Upper lobe of right lung (tissue), 1 donor: Measurements from ENCODE around the gene SPATA19. TPM values are rescaled to one million over a fixed set of nuclear protein-coding genes. Genes with fewer than 3 reads are reported as not detected.

Source experiments
- ATAC-seq: fragments of 200-7000 bp; cut with Tn5 transposase; one replicate; pipeline ENCODE4 v1.9.1; 2020; ENCODE audit warnings: mild to moderate bottlenecking, moderate library complexity
- DNase-seq: peaks from one replicate; pipeline ENCODE4 v3.0.0-alpha.2; 2020
- H3K27ac ChIP-seq: fragments of 200-600 bp; one replicate; pipeline ENCODE4 v1.8.0; 2022
- H3K27me3 ChIP-seq: fragments of 200-600 bp; one replicate; pipeline ENCODE4 v1.8.0; 2022; ENCODE audit warnings: mild to moderate bottlenecking
- H3K36me3 ChIP-seq: fragments of 200-600 bp; one replicate; pipeline ENCODE4 v1.8.0; 2022
- H3K4me1 ChIP-seq: fragments of 200-600 bp; one replicate; pipeline ENCODE4 v1.8.0; 2022
- H3K4me3 ChIP-seq: fragments of 200-600 bp; one replicate; pipeline ENCODE4 v1.8.0; 2022; ENCODE audit warnings: mild to moderate bottlenecking
- H3K9me3 ChIP-seq: fragments of 200-600 bp; one replicate; pipeline ENCODE4 v1.8.0; 2022
- intact Hi-C: fragments of 100-400 bp; cut with DNase I; formaldehyde crosslinking; loops from one replicate; pipeline ENCODE4 v1.11.0; 2022
- total RNA-seq: library from RNA; stranded (reverse); fragmentation: NEBNext Ultra II Directional; extraction: Animal tissue kit (Norgen Biotek cat#: 25700); gene quantifications from one replicate; pipeline ENCODE4 v1.2.1, GENCODE V29; 2021
- TF ChIP-seq, protein P1 (sequence below): fragments of 200-600 bp; IDR thresholded peaks from one replicate; pipeline ENCODE4 v1.8.0; 2022; ENCODE audit warnings: antibody characterized with exemption
- donor health status: DM: no; HTN: yes; CAD: no; lungs with severe emphysema.

The SPATA19 gene
- total RNA-seq, 1 donor from 2014 or later = not detected

DNA sequence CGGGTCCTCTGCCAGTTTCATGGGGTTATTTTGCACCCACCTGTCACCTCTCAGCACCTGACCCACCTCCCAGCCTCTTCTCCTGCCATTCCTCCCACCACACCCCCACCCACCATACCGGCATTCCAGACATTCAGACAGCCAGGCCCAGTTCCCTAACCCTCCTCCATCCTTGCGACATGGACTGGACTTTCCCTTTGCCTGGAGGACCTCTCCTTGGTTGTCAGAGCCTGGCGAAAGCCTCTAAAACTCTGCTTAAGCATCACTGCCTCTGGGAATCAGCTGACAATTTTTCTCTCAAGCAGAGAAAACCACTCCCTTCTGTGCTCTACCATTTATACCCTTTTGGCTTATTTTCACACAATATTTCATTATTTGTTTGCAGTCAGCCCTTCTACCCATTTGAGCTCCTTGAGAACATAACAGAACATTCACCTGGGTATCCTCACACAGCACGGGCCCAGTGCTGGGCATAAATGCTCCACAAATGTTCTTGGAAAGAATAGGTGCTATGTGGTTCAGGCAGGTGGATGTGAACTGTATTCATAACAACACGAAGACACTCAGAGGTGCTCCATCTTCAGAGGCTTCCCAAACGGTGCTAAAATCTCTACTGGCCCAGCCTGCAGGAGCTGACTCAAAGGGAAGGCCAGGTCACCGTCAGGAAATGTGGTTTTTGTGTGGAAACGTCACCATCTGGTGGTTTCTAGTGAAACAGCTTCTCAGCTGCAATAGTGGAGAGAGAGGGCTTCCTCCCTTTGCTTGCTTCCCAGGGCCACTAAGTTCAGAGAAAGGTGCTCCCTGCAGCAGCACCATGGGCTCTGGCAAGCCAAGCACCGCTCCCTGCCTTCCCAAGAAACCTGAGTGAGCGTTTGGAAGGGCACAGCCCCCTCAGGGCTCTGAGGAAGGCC, 10.4 kb downstream of the SPATA19 start:
- no peak overlapping the region for H3K27ac ChIP-seq
- DNase-seq (no peak), ATAC-seq (peak; percentile 58)
- H3K27me3 ChIP-seq = no peaks in the 10 kb centered on the region
- no peaks in the 10 kb centered on the region for H3K36me3 ChIP-seq
- H3K4me1 ChIP-seq = no peaks in the 10 kb centered on the region
- no peaks in the 10 kb centered on the region for H3K9me3 ChIP-seq
- TF ChIP-seq, protein P1, sequence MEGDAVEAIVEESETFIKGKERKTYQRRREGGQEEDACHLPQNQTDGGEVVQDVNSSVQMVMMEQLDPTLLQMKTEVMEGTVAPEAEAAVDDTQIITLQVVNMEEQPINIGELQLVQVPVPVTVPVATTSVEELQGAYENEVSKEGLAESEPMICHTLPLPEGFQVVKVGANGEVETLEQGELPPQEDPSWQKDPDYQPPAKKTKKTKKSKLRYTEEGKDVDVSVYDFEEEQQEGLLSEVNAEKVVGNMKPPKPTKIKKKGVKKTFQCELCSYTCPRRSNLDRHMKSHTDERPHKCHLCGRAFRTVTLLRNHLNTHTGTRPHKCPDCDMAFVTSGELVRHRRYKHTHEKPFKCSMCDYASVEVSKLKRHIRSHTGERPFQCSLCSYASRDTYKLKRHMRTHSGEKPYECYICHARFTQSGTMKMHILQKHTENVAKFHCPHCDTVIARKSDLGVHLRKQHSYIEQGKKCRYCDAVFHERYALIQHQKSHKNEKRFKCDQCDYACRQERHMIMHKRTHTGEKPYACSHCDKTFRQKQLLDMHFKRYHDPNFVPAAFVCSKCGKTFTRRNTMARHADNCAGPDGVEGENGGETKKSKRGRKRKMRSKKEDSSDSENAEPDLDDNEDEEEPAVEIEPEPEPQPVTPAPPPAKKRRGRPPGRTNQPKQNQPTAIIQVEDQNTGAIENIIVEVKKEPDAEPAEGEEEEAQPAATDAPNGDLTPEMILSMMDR = peak; percentile 50
- no peak overlapping the region for H3K4me3 ChIP-seq
- intact Hi-C loops = no loop called here

DNA sequence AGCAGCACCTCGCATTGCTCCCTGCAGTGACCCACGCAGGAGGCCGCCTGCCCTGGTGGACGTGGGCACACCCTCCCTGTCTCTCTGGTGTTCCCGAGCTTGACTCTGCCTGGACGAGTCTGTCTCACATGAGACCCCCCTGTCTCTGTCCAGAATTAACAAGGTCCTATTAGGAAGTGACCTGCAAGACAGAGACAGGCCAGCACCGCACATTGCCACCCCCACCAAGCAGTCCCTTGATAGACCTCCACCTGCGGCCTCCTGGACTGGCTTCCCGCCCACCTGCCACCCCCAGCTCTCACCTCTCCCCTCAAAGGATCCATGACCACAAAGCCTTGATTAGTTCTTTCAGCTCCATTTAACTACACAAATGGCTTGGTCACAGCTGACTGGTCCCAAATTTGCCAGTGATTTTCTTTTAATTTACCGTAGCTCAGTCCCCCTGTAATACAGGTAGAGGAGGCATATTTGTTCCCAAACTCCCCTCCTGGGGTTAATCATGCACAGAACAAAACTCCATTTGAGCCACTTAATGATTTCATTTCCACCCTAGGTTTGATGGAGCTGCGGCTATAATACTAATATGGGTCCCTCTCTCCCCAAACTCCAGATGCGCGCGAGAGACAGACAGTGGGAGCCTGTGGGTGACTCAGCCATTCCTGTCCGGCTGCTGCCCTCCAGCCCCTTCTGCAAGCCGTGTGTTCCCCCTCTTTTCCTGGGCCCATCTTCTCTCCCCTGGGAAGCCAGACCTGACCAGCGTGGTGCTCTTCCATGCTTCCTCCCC, 11.2 kb downstream of the SPATA19 start:
- intact Hi-C loops = no loop called here
- TF ChIP-seq, protein P1 = no peak
- no peak for DNase-seq

GRCh38 chr11:133832991-133833897, 12.1 kb downstream of the SPATA19 start:
- DNase-seq (no peak), ATAC-seq (no peak)
- no peaks in the 10 kb centered on the region for H3K4me1 ChIP-seq
- H3K27me3 ChIP-seq = no peaks in the 10 kb centered on the region
- no peak overlapping the region for H3K27ac ChIP-seq
- intact Hi-C loops = no loop called here
- TF ChIP-seq, protein P1 = no peak
- H3K36me3 ChIP-seq = no peaks in the 10 kb centered on the region
- H3K4me3 ChIP-seq = no peak overlapping the region
- no peaks in the 10 kb centered on the region for H3K9me3 ChIP-seq

More for the DNA sequence above, 11.2 kb downstream of the SPATA19 start:
- ATAC-seq = no peak
- H3K27me3 ChIP-seq = no peaks in the 10 kb centered on the region
- no peaks in the 10 kb centered on the region for H3K36me3 ChIP-seq
- H3K9me3 ChIP-seq = no peaks in the 10 kb centered on the region
- H3K4me1 ChIP-seq = no peaks in the 10 kb centered on the region
- no peak overlapping the region for H3K4me3 ChIP-seq
- no peak overlapping the region for H3K27ac ChIP-seq

GRCh38 chr11:133832096-133832990, 13.0 kb downstream of the SPATA19 start:
- H3K27me3 ChIP-seq = no peaks in the 10 kb centered on the region
- H3K27ac ChIP-seq = no peak overlapping the region
- intact Hi-C loops = no loop called here
- DNase-seq (no peak), ATAC-seq (no peak)
- H3K4me1 ChIP-seq = no peaks in the 10 kb centered on the region
- H3K4me3 ChIP-seq = no peak overlapping the region
- H3K36me3 ChIP-seq = no peaks in the 10 kb centered on the region
- TF ChIP-seq, protein P1 = no peak
- no peaks in the 10 kb centered on the region for H3K9me3 ChIP-seq
